Mesendoderm (in vitro differentiated cells): ENCODE data around the gene OTUD5.
A peak's percentile ranks its signal among the peaks of the same experiment; 100 is the strongest.

Experiments
- DNase-seq: peaks from one replicate; pipeline ENCODE4 v3.0.0; 2013
- H2AK5ac ChIP-seq: 2 replicates; pipeline ENCODE4 v1.6.1; 2013; ENCODE audit warnings: low read length, inconsistent platforms
- H2BK120ac ChIP-seq: 2 replicates; pipeline ENCODE4 v1.6.1; 2013; ENCODE audit warnings: low read depth, mild to moderate bottlenecking, low read length, moderate library complexity, mixed read lengths
- H2BK15ac ChIP-seq: replicated peaks from 2 replicates; pipeline ENCODE4 v1.6.1; 2013; ENCODE audit warnings: low read depth, mild to moderate bottlenecking, moderate library complexity
- H2BK5ac ChIP-seq: 2 replicates; pipeline ENCODE4 v1.6.1; 2013; ENCODE audit warnings: low read length, inconsistent platforms
- H3K18ac ChIP-seq: 2 replicates; pipeline ENCODE4 v1.6.1; 2013; ENCODE audit warnings: mild to moderate bottlenecking, low read length, mixed read lengths
- H3K23ac ChIP-seq: one replicate; pipeline ENCODE4 v1.6.1; 2013; ENCODE audit warnings: low read length
- H3K27ac ChIP-seq: 2 replicates; pipeline ENCODE4 v1.5.1; 2013; ENCODE audit warnings: low read depth, mild to moderate bottlenecking, inconsistent platforms, low read length, moderate library complexity
- H3K27me3 ChIP-seq: 2 replicates; pipeline ENCODE4 v1.6.1; 2013; ENCODE audit warnings: low read length, control low read depth, mild to moderate bottlenecking, inconsistent platforms; ENCODE audit not compliant: insufficient read depth, poor library complexity
- H3K36me3 ChIP-seq: 2 replicates; pipeline ENCODE4 v1.6.1; 2013; ENCODE audit warnings: low read length, inconsistent platforms; ENCODE audit not compliant: control insufficient read depth, insufficient read depth
- H3K4ac ChIP-seq: one replicate; pipeline ENCODE4 v1.6.1; 2013; ENCODE audit warnings: low read depth, mild to moderate bottlenecking, low read length, moderate library complexity
- H3K4me1 ChIP-seq: 2 replicates; pipeline ENCODE4 v1.6.1; 2013; ENCODE audit warnings: low read depth, low read length, inconsistent platforms; ENCODE audit not compliant: control insufficient read depth
- H3K4me2 ChIP-seq: 2 replicates; pipeline ENCODE4 v1.6.1; 2013; ENCODE audit warnings: low read length
- H3K4me3 ChIP-seq: 2 replicates; pipeline ENCODE4 v1.5.1; 2013; ENCODE audit warnings: mild to moderate bottlenecking, low read length
- H3K56ac ChIP-seq: one replicate; pipeline ENCODE4 v1.6.1; 2013; ENCODE audit warnings: low read length
- H3K79me1 ChIP-seq: 2 replicates; pipeline ENCODE4 v1.6.1; 2013; ENCODE audit warnings: low read length, inconsistent platforms
- H3K79me2 ChIP-seq: 2 replicates; pipeline ENCODE4 v1.6.1; 2013; ENCODE audit warnings: mild to moderate bottlenecking, low read length; ENCODE audit not compliant: control insufficient read depth, insufficient read depth
- H3K9ac ChIP-seq: 2 replicates; pipeline ENCODE4 v1.6.1; 2013; ENCODE audit warnings: low read length, inconsistent platforms
- H4K5ac ChIP-seq: one replicate; pipeline ENCODE4 v1.6.1; 2013; ENCODE audit warnings: low read length
- H4K8ac ChIP-seq: one replicate; pipeline ENCODE4 v1.6.1; 2013; ENCODE audit warnings: low read depth, mild to moderate bottlenecking, control low read depth, low read length, moderate library complexity
- WGBS: extraction: QIAGEN DNeasy Blood & Tissue Kit; methylation state at CpG from one replicate; pipeline ENCODE4 v1.1.7; 2013; ENCODE audit warnings: low lambda C conversion rate, missing lambda C conversion rate; ENCODE audit not compliant: insufficient coverage; ENCODE audit errors: extremely low coverage; 5-methylcytosine and 5-hydroxymethylcytosine counted together

OTUD5 gene

GRCh38 chrX:48918301-48918642, 39.1 kb downstream of the OTUD5 start:
- Histone ChIP-seq H3K18ac (no peak overlapping the region), H3K36me3 (no peaks in the 10 kb centered on the region), H3K9ac (peak overlapping the region; percentile 83), H2BK120ac (no peak overlapping the region), H4K5ac (no peak overlapping the region), H2AK5ac (no peak overlapping the region), H3K79me1 (no peaks in the 10 kb centered on the region), H3K4me1 (peaks cover 9% of the 10 kb centered on the region), H3K4me3 (peak overlapping the region; percentile 62), H2BK5ac (peak overlapping the region; percentile 45), H3K79me2 (peaks cover 15% of the 10 kb centered on the region), H3K56ac (peak overlapping the region; percentile 88), H4K8ac (no peak overlapping the region), H3K27me3 (no peaks in the 10 kb centered on the region), H3K23ac (no peak overlapping the region), H3K27ac (no peak overlapping the region), H3K4ac (no peak overlapping the region), H3K4me2 (peak overlapping the region; percentile 34), H2BK15ac (no peak overlapping the region)
- WGBS, result no CpG with 5 or more reads among the region's 23 CpGs
- no peak for DNase-seq

GRCh38 chrX:48917139-48918001, 40.0 kb downstream of the OTUD5 start:
- no peaks in the 10 kb centered on the region for H3K36me3 ChIP-seq
- no peak overlapping the region for H2BK5ac ChIP-seq
- no peak overlapping the region for H3K27ac ChIP-seq
- peak overlapping the region; percentile 64 for H3K4me2 ChIP-seq
- no peak overlapping the region for H2AK5ac ChIP-seq
- no peak overlapping the region for H3K4ac ChIP-seq
- no peak overlapping the region for H3K18ac ChIP-seq
- no peaks in the 10 kb centered on the region for H3K79me1 ChIP-seq
- no peak overlapping the region for H2BK120ac ChIP-seq
- H3K27me3 ChIP-seq, result no peaks in the 10 kb centered on the region
- no peak overlapping the region for H2BK15ac ChIP-seq
- H4K5ac ChIP-seq, result no peak overlapping the region
- WGBS, result no CpG with 5 or more reads among the region's 27 CpGs
- no peak overlapping the region for H4K8ac ChIP-seq
- H3K4me3 ChIP-seq, result peak overlapping the region; percentile 74
- peaks cover 15% of the 10 kb centered on the region for H3K79me2 ChIP-seq
- H3K4me1 ChIP-seq, result peaks cover 9% of the 10 kb centered on the region
- H3K23ac ChIP-seq, result no peak overlapping the region
- peak overlapping the region; percentile 83 for H3K9ac ChIP-seq
- DNase-seq, result peak; percentile 95
- H3K56ac ChIP-seq, result peak overlapping the region; percentile 88

GRCh38 chrX:48914593-48915493, 42.6 kb downstream of the OTUD5 start:
- H3K4ac ChIP-seq, result no peak overlapping the region
- no peak overlapping the region for H3K56ac ChIP-seq
- no peaks in the 10 kb centered on the region for H3K79me1 ChIP-seq
- H3K79me2 ChIP-seq, result peaks cover 21% of the 10 kb centered on the region
- no peak overlapping the region for H3K9ac ChIP-seq
- H2AK5ac ChIP-seq, result no peak overlapping the region
- H3K27me3 ChIP-seq, result no peaks in the 10 kb centered on the region
- H3K36me3 ChIP-seq, result no peaks in the 10 kb centered on the region
- no peak overlapping the region for H3K23ac ChIP-seq
- H3K27ac ChIP-seq, result no peak overlapping the region
- no peak overlapping the region for H2BK15ac ChIP-seq
- H2BK120ac ChIP-seq, result no peak overlapping the region
- H3K18ac ChIP-seq, result no peak overlapping the region
- WGBS, result no CpG with 5 or more reads among the region's 13 CpGs
- no peak overlapping the region for H3K4me3 ChIP-seq
- DNase-seq, result no peak
- no peak overlapping the region for H4K5ac ChIP-seq
- no peak overlapping the region for H3K4me2 ChIP-seq
- peaks cover under 1% of the 10 kb centered on the region for H3K4me1 ChIP-seq
- H4K8ac ChIP-seq, result no peak overlapping the region
- no peak overlapping the region for H2BK5ac ChIP-seq

GRCh38 chrX:48913605-48914366, 43.6 kb downstream of the OTUD5 start:
- H4K5ac ChIP-seq, result no peak overlapping the region
- no peak overlapping the region for H2BK120ac ChIP-seq
- no peak overlapping the region for H2BK15ac ChIP-seq
- H3K36me3 ChIP-seq, result no peaks in the 10 kb centered on the region
- no peak overlapping the region for H3K23ac ChIP-seq
- no peak overlapping the region for H2AK5ac ChIP-seq
- no peak overlapping the region for H3K4me2 ChIP-seq
- no peak overlapping the region for H3K4me3 ChIP-seq
- no peak overlapping the region for H3K9ac ChIP-seq
- no peak overlapping the region for H4K8ac ChIP-seq
- H3K27me3 ChIP-seq, result no peaks in the 10 kb centered on the region
- H3K56ac ChIP-seq, result no peak overlapping the region
- no CpG with 5 or more reads among the region's 5 CpGs for WGBS
- H2BK5ac ChIP-seq, result no peak overlapping the region
- peaks cover 21% of the 10 kb centered on the region for H3K79me2 ChIP-seq
- no peaks in the 10 kb centered on the region for H3K79me1 ChIP-seq
- DNase-seq, result no peak
- H3K18ac ChIP-seq, result no peak overlapping the region
- H3K27ac ChIP-seq, result no peak overlapping the region
- no peaks in the 10 kb centered on the region for H3K4me1 ChIP-seq
- H3K4ac ChIP-seq, result no peak overlapping the region

GRCh38 chrX:48911412-48912182, 45.8 kb downstream of the OTUD5 start, which contains the start of gene SLC35A2:
SLC35A2 (minus strand) TSS chrX:48911646; CDS start chrX:48911636, 10 bp downstream.
- Histone ChIP-seq H3K56ac (peak within 1 kb of the TSS; percentile 87), H3K79me1 (no peaks in the 10 kb centered on the region), H2AK5ac (no peak within 1 kb of the TSS), H3K79me2 (peaks cover 6% of the 10 kb centered on the region), H4K5ac (no peak within 1 kb of the TSS), H2BK5ac (no peak within 1 kb of the TSS), H3K4me1 (no peaks in the 10 kb centered on the region), H3K4me3 (peak within 1 kb of the TSS; percentile 70), H3K4ac (no peak within 1 kb of the TSS), H3K27ac (peak within 1 kb of the TSS; percentile 70), H3K36me3 (no peaks in the 10 kb centered on the region), H2BK15ac (no peak within 1 kb of the TSS), H3K27me3 (no peaks in the 10 kb centered on the region), H4K8ac (no peak within 1 kb of the TSS), H3K4me2 (peak within 1 kb of the TSS; percentile 57), H3K9ac (peak within 1 kb of the TSS; percentile 77), H3K18ac (no peak within 1 kb of the TSS), H3K23ac (no peak within 1 kb of the TSS), H2BK120ac (no peak within 1 kb of the TSS)
- no CpG with 5 or more reads among the region's 60 CpGs for WGBS
- peak; percentile 93 for DNase-seq
